HEK293 (cell line): ENCODE measurements around the gene SMURF1.

Source experiments
- HOXD13 ChIP-seq: sonication (generic); formaldehyde crosslinking; IDR thresholded peaks from 2 replicates; pipeline ENCODE4 v1.8.0; 2022; ENCODE audit warnings: missing genetic modification reagents, borderline replicate concordance
- MYNN ChIP-seq: fragments of 450-650 bp; formaldehyde crosslinking; IDR thresholded peaks from 2 replicates; pipeline ENCODE4 v1.5.1; 2016; ENCODE audit warnings: missing biosample characterization, missing genetic modification characterization, borderline replicate concordance
- PRDM6 ChIP-seq: fragments of 450-650 bp; formaldehyde crosslinking; IDR thresholded peaks from 2 replicates; pipeline ENCODE4 v1.5.1; 2017; ENCODE audit warnings: missing biosample characterization, missing genetic modification characterization
- SCRT2 ChIP-seq: fragments of 450-650 bp; formaldehyde crosslinking; IDR thresholded peaks from 2 replicates; pipeline ENCODE4 v1.5.1; 2016; ENCODE audit warnings: missing biosample characterization, missing genetic modification characterization
- SP2 ChIP-seq: fragments of 450-650 bp; formaldehyde crosslinking; IDR thresholded peaks from 2 replicates; pipeline ENCODE4 v1.5.1; 2016; ENCODE audit warnings: missing biosample characterization, missing genetic modification characterization
- TRIM28 ChIP-seq: IDR thresholded peaks from 2 replicates; pipeline ENCODE4 v1.6.1; 2011; ENCODE audit warnings: low read length, control low read depth, borderline replicate concordance
- TSHZ1 ChIP-seq: fragments of 450-650 bp; formaldehyde crosslinking; IDR thresholded peaks from 2 replicates; pipeline ENCODE4 v1.5.1; 2016; ENCODE audit warnings: missing biosample characterization, missing genetic modification characterization, borderline replicate concordance
- WT1 ChIP-seq: fragments of 450-650 bp; formaldehyde crosslinking; IDR thresholded peaks from 2 replicates; pipeline ENCODE4 v1.5.1; 2016; ENCODE audit warnings: missing biosample characterization, missing genetic modification characterization
- ZBTB1 ChIP-seq: fragments of 450-650 bp; formaldehyde crosslinking; IDR thresholded peaks from 2 replicates; pipeline ENCODE4 v1.5.1; 2016; ENCODE audit warnings: missing biosample characterization, missing genetic modification characterization
- ZBTB11 ChIP-seq: fragments of 450-650 bp; formaldehyde crosslinking; conservative IDR thresholded peaks from 2 replicates; pipeline ENCODE4 v1.5.1; 2016; ENCODE audit warnings: low read depth, missing biosample characterization, missing genetic modification characterization
- ZFP3 ChIP-seq: fragments of 450-650 bp; formaldehyde crosslinking; IDR thresholded peaks from 2 replicates; pipeline ENCODE4 v1.5.1; 2016; ENCODE audit warnings: low read depth, missing biosample characterization, missing genetic modification characterization
- ZFP41 ChIP-seq: fragments of 450-650 bp; formaldehyde crosslinking; IDR thresholded peaks from 2 replicates; pipeline ENCODE4 v1.5.1; 2016; ENCODE audit warnings: missing biosample characterization, missing genetic modification characterization, borderline replicate concordance
- ZIC2 ChIP-seq: fragments of 450-650 bp; formaldehyde crosslinking; IDR thresholded peaks from 2 replicates; pipeline ENCODE4 v1.5.1; 2016; ENCODE audit warnings: missing biosample characterization, missing genetic modification characterization
- ZNF133 ChIP-seq: fragments of 450-650 bp; formaldehyde crosslinking; IDR thresholded peaks from 2 replicates; pipeline ENCODE4 v1.5.1; 2016; ENCODE audit warnings: missing biosample characterization, missing genetic modification characterization
- ZNF184 ChIP-seq: fragments of 450-650 bp; IDR thresholded peaks from 2 replicates; pipeline ENCODE4 v1.5.1; 2018; ENCODE audit warnings: missing biosample characterization, mild to moderate bottlenecking, missing genetic modification characterization
- ZNF2 ChIP-seq: fragments of 450-650 bp; formaldehyde crosslinking; IDR thresholded peaks from 2 replicates; pipeline ENCODE4 v1.5.1; 2016; ENCODE audit warnings: missing biosample characterization, missing genetic modification characterization
- ZNF274 ChIP-seq, 2 experiments: fragments of 200-500 bp in 1 of 2; fragments of 450-650 bp in 1 of 2; sonication (Bioruptor generic) in 1 of 2; formaldehyde crosslinking in 1 of 2; IDR thresholded peaks; 2 replicates each; pipeline versions ENCODE4 v1.5.1 to v1.6.1; 2014 to 2016; ENCODE audit warnings: borderline replicate concordance in 1 of 2, inconsistent platforms in 1 of 2, low read length in 1 of 2, missing biosample characterization in 1 of 2, missing genetic modification characterization in 1 of 2
- ZNF280C ChIP-seq: fragments of 450-650 bp; formaldehyde crosslinking; IDR thresholded peaks from 2 replicates; pipeline ENCODE4 v1.5.1; 2016; ENCODE audit warnings: missing biosample characterization, missing genetic modification characterization
- ZNF362 ChIP-seq: fragments of 450-650 bp; formaldehyde crosslinking; IDR thresholded peaks from 2 replicates; pipeline ENCODE4 v1.5.1; 2016; ENCODE audit warnings: missing biosample characterization, missing genetic modification characterization
- ZNF404 ChIP-seq: fragments of 450-650 bp; formaldehyde crosslinking; IDR thresholded peaks from 2 replicates; pipeline ENCODE4 v1.5.1; 2017; ENCODE audit warnings: missing biosample characterization, missing genetic modification characterization
- ZNF449 ChIP-seq: fragments of 450-650 bp; formaldehyde crosslinking; IDR thresholded peaks from 2 replicates; pipeline ENCODE4 v1.5.1; 2017; ENCODE audit warnings: missing biosample characterization, mild to moderate bottlenecking, missing genetic modification characterization, moderate library complexity
- ZNF571 ChIP-seq: fragments of 450-650 bp; formaldehyde crosslinking; IDR thresholded peaks from 2 replicates; pipeline ENCODE4 v1.5.0; 2017; ENCODE audit warnings: missing biosample characterization, missing genetic modification characterization
- ZNF610 ChIP-seq: fragments of 450-650 bp; formaldehyde crosslinking; IDR thresholded peaks from 2 replicates; pipeline ENCODE4 v1.5.1; 2016; ENCODE audit warnings: missing biosample characterization, missing genetic modification characterization, borderline replicate concordance
- ZSCAN18 ChIP-seq: fragments of 450-650 bp; formaldehyde crosslinking; IDR thresholded peaks from 2 replicates; pipeline ENCODE4 v1.5.1; 2016; ENCODE audit warnings: missing biosample characterization, missing genetic modification characterization
- ZSCAN30 ChIP-seq: fragments of 450-650 bp; IDR thresholded peaks from 2 replicates; pipeline ENCODE4 v1.5.1; 2018; ENCODE audit warnings: missing biosample characterization, mild to moderate bottlenecking, missing genetic modification characterization, moderate library complexity

Gene SMURF1

GRCh38 chr7:99125505-99125865 lies 18.4 kb downstream of the SMURF1 start (continued):
- no peak for TF ChIP-seq ZFP3 (tag by site-specific recombination)
- no peak for TF ChIP-seq ZNF610 (tag by site-specific recombination)
- TF ChIP-seq WT1, result 0 out of 2 replicates have a peak, but pooled peaks have one; percentile 80
- 0 out of 2 replicates have a peak, but pooled peaks have one; percentile 3 for TF ChIP-seq TSHZ1 (tag by site-specific recombination)
- TF ChIP-seq ZFP41, result no peak
- TF ChIP-seq ZSCAN18 (tag by site-specific recombination), result no peak
- no peak for TF ChIP-seq ZBTB1 (tag by site-specific recombination)
- peak; percentile 73; the same call in 1 of the 2 replicates for TF ChIP-seq ZSCAN30 (tag by site-specific recombination)
- TF ChIP-seq ZBTB11, result no peak
- TF ChIP-seq ZNF184, result no peak
- TF ChIP-seq ZNF449, result no peak
- no peak for TF ChIP-seq MYNN (tag by site-specific recombination)
- no peak for TF ChIP-seq SCRT2 (tag by site-specific recombination)
- no peak for TF ChIP-seq ZNF274 (IDR thresholded peaks at IDR 0.05; ENCODE audit: low read length)
- no peak for TF ChIP-seq ZNF274 (tag by site-specific recombination; IDR thresholded peaks at IDR 0.05; ENCODE audit: borderline replicate concordance)
- TF ChIP-seq ZNF571 (tag by site-specific recombination), result no peak
- 0 out of 2 replicates have a peak, but pooled peaks have one; percentile 8 for TF ChIP-seq ZNF2 (tag by site-specific recombination)
- no peak for TF ChIP-seq ZNF133
- no peak for TF ChIP-seq TRIM28
- peak; percentile 70 for TF ChIP-seq ZIC2 (tag by site-specific recombination)
- no peak for TF ChIP-seq HOXD13 (CRISPR knock-in tag)
- TF ChIP-seq SP2 (tag by site-specific recombination), result no peak
- 0 out of 2 replicates have a peak, but pooled peaks have one; percentile 31 for TF ChIP-seq PRDM6
- no peak for TF ChIP-seq ZNF280C (tag by site-specific recombination)
- no peak for TF ChIP-seq ZNF362
- TF ChIP-seq ZNF404 (tag by site-specific recombination), result no peak
